ENCODE results near the gene CYSRT1. TPM values are rescaled to one million over a fixed set of nuclear protein-coding genes. Genes with fewer than 3 reads are reported as not detected.

The CYSRT1 gene
- total and polyA plus RNA-seq, 8 donors: 0.22 to 1.3 (median 0.60) TPM; not detected in 4

DNA sequence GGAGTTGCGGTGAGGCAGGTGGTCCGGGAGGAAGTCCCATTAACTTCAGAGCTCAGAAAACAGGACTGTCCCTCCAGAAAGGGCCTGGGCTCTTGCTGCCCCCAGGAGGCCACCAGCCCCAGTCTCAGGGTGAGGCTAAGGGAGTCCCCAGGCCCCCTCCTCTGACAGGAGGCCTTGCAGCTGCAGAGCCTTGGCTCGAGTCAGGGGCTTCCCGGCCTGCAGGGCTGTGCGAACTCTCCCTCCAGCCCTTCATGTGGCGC lies 22.9 kb downstream of the CYSRT1 start:
- intact Hi-C loops (cut with DNase I): no loop called here
- H3K27me3 ChIP-seq: no peaks in the 10 kb centered on the region
- ATAC-seq: no peak
- H3K9me3 ChIP-seq: no peaks in the 10 kb centered on the region
- no peak overlapping the region for H3K4me3 ChIP-seq
- TF ChIP-seq CTCF (IDR thresholded peaks at IDR 0.05): no peak
- FAIRE-seq: no peak
- H3K27ac ChIP-seq: no peak overlapping the region
- H3K36me3 ChIP-seq: peaks cover 4 to 7% (median 6%) of the 10 kb centered on the region in 3 donors
- DNase-seq: no peak
- peaks cover 0 to 15% (median 9%) of the 10 kb centered on the region in 3 donors for H3K4me1 ChIP-seq
- 94 to 96% methylated on average over 6 of the region's 6 CpGs for WGBS, 2 donors

GRCh38 chr9:137250329-137251193 lies 25.6 kb downstream of the CYSRT1 start:
- Histone ChIP-seq H3K36me3 (no peaks in the 10 kb centered on the region), H3K27me3 (no peaks in the 10 kb centered on the region), H3K27ac (no peak overlapping the region), H3K4me3 (no peak overlapping the region), H3K9me3 (no peaks in the 10 kb centered on the region), H3K4me1 (peaks cover 0 to 8% (median 0%) of the 10 kb centered on the region in 3 donors)
- 50 to 56% methylated on average over 17 of the region's 18 CpGs for WGBS, 2 donors
- TF ChIP-seq CTCF (IDR thresholded peaks at IDR 0.05): no peak
- ATAC-seq (no peak), FAIRE-seq (no peak), DNase-seq (peak in 2 of 6 donors; percentile 63 to 80)
- intact Hi-C loops (cut with DNase I): no loop called here

- intact Hi-C loops (cut with DNase I): no loop called here
- DNase-seq: no peak
- 76 to 84% methylated on average over 4 of the region's 4 CpGs for WGBS, 2 donors
- Histone ChIP-seq H3K36me3 (no peaks in the 10 kb centered on the region), H3K4me1 (peaks cover 1 to 9% (median 2%) of the 10 kb centered on the region in 3 donors), H3K27ac (no peak within 1 kb of the TSS), H3K9me3 (no peaks in the 10 kb centered on the region), H3K27me3 (no peaks in the 10 kb centered on the region), H3K4me3 (no peak within 1 kb of the TSS)
- TF ChIP-seq CTCF (IDR thresholded peaks at IDR 0.05): no peak
- FAIRE-seq: no peak
- ATAC-seq: no peak
These were observed 26.2 kb downstream of the CYSRT1 start, which contains the start of gene STPG3 for GRCh38 chr9:137251194-137251461. Gene STPG3 (plus strand): TSS chr9:137251286. CDS start chr9:137251287, 1 bp downstream.

GRCh38 chr9:137251490-137252268 lies 26.7 kb downstream of the CYSRT1 start:
- H3K4me1 ChIP-seq: peaks cover 3 to 15% (median 8%) of the 10 kb centered on the region in 3 donors
- H3K9me3 ChIP-seq: no peaks in the 10 kb centered on the region
- TF ChIP-seq CTCF (IDR thresholded peaks at IDR 0.05): no peak
- no peaks in the 10 kb centered on the region for H3K27me3 ChIP-seq
- FAIRE-seq (no peak), ATAC-seq (no peak), DNase-seq (no peak)
- 90 to 92% methylated on average over 22 of the region's 22 CpGs for WGBS, 2 donors
- no peak overlapping the region for H3K4me3 ChIP-seq
- no peak overlapping the region for H3K27ac ChIP-seq
- H3K36me3 ChIP-seq: no peaks in the 10 kb centered on the region
- intact Hi-C loops (cut with DNase I): no loop called here

Data from pancreas (tissue), 10 donors.